GM13976 (cell line): ENCODE data around the gene SORCS1.

Experiments used
- DNase-seq: peaks from one replicate; pipeline ENCODE4 v3.0.0; 2012; ENCODE audit warnings: low spot score
- in situ Hi-C: fragments of 300-500 bp; cut with MboI; formaldehyde crosslinking; loops from one replicate; pipeline ENCODE4 v1.12.0; 2022; ENCODE audit warnings: low sequenced_read_pairs, mixed read lengths, inconsistent platforms; ENCODE audit not compliant: unreplicated experiment
- TF ChIP-seq, protein P1 (sequence below): IDR thresholded peaks from 2 replicates; pipeline ENCODE4 v1.5.1; 2012; ENCODE audit warnings: borderline replicate concordance, mild to moderate bottlenecking; ENCODE audit not compliant: insufficient read depth; ENCODE audit errors: extremely low read depth, missing control alignments, control extremely low read depth

SORCS1 gene

DNA sequence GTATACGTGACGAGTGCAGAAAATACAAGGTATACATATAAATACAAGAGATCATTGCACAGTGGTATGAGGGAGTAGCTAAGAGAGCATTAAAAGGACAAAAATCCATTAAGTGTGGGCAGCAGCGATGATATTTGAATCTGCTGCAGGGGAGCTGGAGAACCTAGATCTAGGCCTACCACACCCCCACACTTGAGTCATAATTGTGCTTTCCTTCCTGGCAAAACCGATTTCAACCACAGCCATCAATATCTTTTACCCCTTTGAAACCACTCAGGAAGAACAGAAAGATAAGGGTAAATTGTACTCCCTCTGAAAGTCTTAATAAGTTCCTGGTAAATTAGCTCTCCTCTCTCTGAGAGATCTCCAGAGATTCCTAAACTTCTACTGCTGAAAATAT, 345.0 kb downstream of the SORCS1 start:
- TF ChIP-seq, protein P1, sequence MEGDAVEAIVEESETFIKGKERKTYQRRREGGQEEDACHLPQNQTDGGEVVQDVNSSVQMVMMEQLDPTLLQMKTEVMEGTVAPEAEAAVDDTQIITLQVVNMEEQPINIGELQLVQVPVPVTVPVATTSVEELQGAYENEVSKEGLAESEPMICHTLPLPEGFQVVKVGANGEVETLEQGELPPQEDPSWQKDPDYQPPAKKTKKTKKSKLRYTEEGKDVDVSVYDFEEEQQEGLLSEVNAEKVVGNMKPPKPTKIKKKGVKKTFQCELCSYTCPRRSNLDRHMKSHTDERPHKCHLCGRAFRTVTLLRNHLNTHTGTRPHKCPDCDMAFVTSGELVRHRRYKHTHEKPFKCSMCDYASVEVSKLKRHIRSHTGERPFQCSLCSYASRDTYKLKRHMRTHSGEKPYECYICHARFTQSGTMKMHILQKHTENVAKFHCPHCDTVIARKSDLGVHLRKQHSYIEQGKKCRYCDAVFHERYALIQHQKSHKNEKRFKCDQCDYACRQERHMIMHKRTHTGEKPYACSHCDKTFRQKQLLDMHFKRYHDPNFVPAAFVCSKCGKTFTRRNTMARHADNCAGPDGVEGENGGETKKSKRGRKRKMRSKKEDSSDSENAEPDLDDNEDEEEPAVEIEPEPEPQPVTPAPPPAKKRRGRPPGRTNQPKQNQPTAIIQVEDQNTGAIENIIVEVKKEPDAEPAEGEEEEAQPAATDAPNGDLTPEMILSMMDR: no peak
- no peak for DNase-seq
- in situ Hi-C loops: no loop called here

DNA sequence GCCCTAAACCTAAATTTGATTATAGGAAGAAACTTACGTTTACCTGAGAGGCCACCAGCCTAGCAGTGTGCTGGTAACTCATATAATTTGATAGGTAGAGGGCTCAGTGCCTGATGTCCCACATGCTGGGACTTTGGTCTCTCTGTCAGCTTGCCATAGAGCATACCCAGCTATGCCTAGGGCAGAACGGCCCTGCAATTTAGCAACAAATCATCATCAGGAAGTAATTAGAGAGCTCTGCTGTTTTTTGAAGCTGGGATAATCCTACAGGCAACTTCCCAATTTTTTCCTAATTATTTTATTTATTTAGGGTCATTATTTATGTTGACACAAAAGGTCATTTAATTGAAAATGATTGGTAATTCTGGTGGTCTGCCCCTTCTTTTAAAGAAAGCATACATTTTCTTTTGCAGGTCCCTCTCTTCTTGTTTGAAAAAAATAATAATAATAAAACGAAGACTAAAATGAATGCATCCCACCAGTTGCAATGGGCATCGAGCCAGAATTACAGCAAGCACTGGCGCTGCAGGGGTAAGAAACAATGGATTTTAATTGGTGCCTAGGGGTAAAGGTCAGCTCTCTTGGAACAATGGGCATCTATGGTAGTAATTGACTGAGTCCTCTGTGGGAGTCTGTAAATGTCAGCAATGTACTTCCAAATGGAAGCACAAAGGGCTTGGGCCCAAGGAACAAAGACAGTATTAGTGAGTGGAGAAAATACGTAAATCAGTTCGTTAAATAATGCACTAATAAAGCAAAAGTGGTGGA, 348.0 kb downstream of the SORCS1 start:
- in situ Hi-C loops: no loop called here
- no peak for DNase-seq
- TF ChIP-seq, protein P1: no peak

DNA sequence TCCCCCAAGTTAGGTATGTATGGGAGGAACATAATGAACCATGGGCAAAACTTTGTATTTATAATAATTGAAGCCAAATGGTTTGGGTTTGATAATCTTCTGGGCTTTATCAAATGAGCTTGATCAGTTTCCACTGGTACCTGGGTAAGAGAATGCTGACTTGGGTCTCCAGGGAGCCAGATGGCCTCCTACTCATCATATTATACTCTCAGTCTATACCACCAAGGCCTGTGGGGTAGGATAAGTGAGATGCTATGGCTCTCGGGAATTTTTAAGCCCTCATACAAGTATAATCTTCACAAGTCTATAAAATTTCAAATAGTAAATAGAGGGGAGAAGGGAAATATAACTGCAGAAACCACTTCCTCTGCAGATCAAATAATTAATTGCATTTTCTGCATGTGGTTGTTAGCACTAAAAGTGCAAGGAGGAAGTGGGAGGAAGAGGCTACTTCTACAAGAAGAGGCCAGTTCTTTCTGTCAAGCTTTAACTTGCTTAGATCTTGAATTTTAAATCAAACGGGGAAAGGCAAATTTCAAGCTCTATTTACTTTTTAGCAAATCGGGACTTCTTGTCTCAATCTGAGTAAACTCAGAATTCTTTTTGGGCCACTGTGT, 349.0 kb downstream of the SORCS1 start:
- in situ Hi-C loops: no loop called here
- TF ChIP-seq, protein P1: no peak
- no peak for DNase-seq

DNA sequence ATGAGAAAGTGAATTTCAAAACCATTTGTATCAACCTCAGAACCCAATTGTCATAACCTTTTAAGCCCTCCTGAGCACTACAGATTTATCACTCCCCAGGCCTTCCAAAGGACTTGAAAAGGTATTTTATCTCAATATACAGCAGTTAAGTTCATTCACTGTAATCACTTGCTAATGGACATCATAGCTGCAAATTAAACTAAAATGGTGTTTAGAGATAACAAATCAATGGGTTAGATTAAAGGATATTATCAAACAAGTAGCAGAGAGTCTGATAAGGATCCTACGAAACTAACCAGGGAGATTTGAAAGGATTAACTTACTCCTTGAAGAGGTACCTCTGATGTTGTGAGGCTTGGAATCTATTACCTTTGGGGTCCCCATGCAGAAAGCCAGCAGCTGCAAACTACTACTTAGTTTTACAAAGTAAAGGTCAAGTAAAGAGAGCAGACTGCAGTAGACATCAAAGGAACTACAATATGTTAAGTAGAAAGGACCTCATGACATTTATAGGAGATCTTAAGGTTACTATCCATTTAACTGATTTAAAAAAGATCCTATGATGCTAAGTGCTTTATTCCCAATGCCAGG, 359.4 kb downstream of the SORCS1 start:
- no peak for DNase-seq
- TF ChIP-seq, protein P1: no peak
- in situ Hi-C loops: no loop called here

DNA sequence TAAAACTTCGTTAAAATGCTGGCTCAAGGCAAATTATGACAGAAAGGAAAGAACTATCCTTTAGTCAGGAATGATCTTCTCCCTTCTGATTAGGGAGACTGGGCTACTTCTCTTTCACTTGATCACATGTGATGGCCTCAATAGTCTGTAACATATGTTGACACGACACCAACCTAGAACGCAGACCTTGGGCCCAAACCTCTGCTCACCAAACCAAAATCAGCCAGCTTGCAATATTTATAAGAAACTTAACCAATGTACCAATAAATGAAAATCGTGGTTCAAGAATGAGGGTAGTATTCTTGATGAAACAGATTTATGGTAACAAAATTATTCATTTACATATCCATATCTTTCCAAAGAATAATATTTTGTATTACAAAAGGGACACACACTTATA, 361.6 kb downstream of the SORCS1 start:
- in situ Hi-C loops: no loop called here
- TF ChIP-seq, protein P1: no peak
- DNase-seq: no peak

DNA sequence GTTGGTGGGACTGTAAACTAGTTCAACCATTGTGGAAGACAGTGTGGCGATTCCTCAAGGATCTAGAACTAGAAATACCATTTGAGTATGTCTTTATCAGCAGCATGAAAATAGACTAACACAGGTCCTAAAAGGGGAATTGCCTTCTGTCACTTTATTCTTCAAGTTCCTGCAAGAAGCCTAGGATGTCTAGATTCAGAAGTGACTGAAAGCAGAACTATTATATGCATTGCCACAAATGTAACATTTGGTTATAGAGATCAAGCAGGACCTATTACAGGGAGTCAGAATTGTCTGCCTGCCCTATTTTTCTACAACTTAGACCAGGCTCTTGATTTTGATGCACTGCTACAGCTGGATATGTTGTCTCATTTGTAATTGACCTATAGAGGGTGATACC, 364.7 kb downstream of the SORCS1 start:
- in situ Hi-C loops: no loop called here
- TF ChIP-seq, protein P1: no peak
- no peak for DNase-seq
